HUES64 (cell line): ENCODE measurements around the gene SYNGAP1.
A peak's percentile ranks its signal among the peaks of the same experiment; 100 is the strongest.

Source experiments
- H3K27ac ChIP-seq: 2 replicates; pipeline ENCODE4 v1.7.0; 2013; ENCODE audit warnings: low read depth, low read length, inconsistent platforms
- H3K27me3 ChIP-seq: 2 replicates; pipeline ENCODE4 v1.6.1; 2013; ENCODE audit warnings: mild to moderate bottlenecking, low read length; ENCODE audit not compliant: insufficient read depth
- H3K36me3 ChIP-seq: 2 replicates; pipeline ENCODE4 v1.6.1; 2013; ENCODE audit warnings: mild to moderate bottlenecking, low read length; ENCODE audit not compliant: insufficient read depth
- H3K4me1 ChIP-seq: 2 replicates; pipeline ENCODE4 v1.6.1; 2013; ENCODE audit warnings: mild to moderate bottlenecking, low read length, moderate library complexity; ENCODE audit not compliant: insufficient read depth
- H3K4me3 ChIP-seq: 2 replicates; pipeline ENCODE4 v1.5.1; 2013; ENCODE audit warnings: mild to moderate bottlenecking, low read length, moderate library complexity
- H3K9ac ChIP-seq: 2 replicates; pipeline ENCODE4 v1.6.1; 2013; ENCODE audit warnings: mild to moderate bottlenecking, low read depth, low read length
- H3K9me3 ChIP-seq: 2 replicates; pipeline ENCODE4 v1.6.1; 2013; ENCODE audit warnings: low read depth, low read length; ENCODE audit not compliant: insufficient read depth
- WGBS: fragments of 150-250, 120-280 bp; methylation state at CpG from one replicate; pipeline ENCODE4 v1.1.7; 2013; ENCODE audit warnings: missing lambda C conversion rate; 5-methylcytosine and 5-hydroxymethylcytosine counted together

The SYNGAP1 gene

GRCh38 chr6:33443619-33444504 lies 24.0 kb downstream of the SYNGAP1 start:
- WGBS = 97% methylated on average over 18 of the region's 18 CpGs
- no peak overlapping the region for H3K4me3 ChIP-seq
- no peak overlapping the region for H3K27ac ChIP-seq
- no peaks in the 10 kb centered on the region for H3K27me3 ChIP-seq
- H3K4me1 ChIP-seq = no peaks in the 10 kb centered on the region
- peaks cover 95% of the 10 kb centered on the region for H3K36me3 ChIP-seq
- no peaks in the 10 kb centered on the region for H3K9me3 ChIP-seq
- no peak overlapping the region for H3K9ac ChIP-seq

GRCh38 chr6:33445119-33445603 lies 25.3 kb downstream of the SYNGAP1 start:
- no peak overlapping the region for H3K4me3 ChIP-seq
- no peak overlapping the region for H3K27ac ChIP-seq
- H3K9ac ChIP-seq = no peak overlapping the region
- WGBS = 98% methylated on average over 2 of the region's 3 CpGs
- no peaks in the 10 kb centered on the region for H3K4me1 ChIP-seq
- H3K9me3 ChIP-seq = no peaks in the 10 kb centered on the region
- H3K36me3 ChIP-seq = peaks cover 97% of the 10 kb centered on the region
- no peaks in the 10 kb centered on the region for H3K27me3 ChIP-seq

DNA sequence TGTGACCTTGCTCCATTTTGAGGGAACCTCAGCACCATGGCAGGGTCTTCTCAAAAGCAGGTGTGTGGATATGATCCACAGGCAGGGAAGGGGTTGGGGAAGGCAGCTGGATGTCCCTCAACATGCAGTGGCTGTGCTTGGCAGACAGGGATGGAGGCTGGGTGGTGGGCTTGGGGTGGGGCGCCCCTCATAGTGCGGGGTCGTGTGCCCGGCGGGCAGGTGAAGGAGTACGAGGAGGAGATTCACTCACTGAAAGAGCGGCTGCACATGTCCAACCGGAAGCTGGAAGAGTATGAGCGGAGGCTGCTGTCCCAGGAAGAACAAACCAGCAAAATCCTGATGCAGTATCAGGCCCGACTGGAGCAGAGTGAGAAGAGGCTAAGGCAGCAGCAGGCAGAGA lies 26.5 kb downstream of the SYNGAP1 start:
- no peaks in the 10 kb centered on the region for H3K4me1 ChIP-seq
- WGBS = 94% methylated on average over 10 of the region's 10 CpGs
- peaks cover 94% of the 10 kb centered on the region for H3K36me3 ChIP-seq
- no peak overlapping the region for H3K9ac ChIP-seq
- H3K9me3 ChIP-seq = no peaks in the 10 kb centered on the region
- H3K4me3 ChIP-seq = no peak overlapping the region
- no peak overlapping the region for H3K27ac ChIP-seq
- H3K27me3 ChIP-seq = no peaks in the 10 kb centered on the region

DNA sequence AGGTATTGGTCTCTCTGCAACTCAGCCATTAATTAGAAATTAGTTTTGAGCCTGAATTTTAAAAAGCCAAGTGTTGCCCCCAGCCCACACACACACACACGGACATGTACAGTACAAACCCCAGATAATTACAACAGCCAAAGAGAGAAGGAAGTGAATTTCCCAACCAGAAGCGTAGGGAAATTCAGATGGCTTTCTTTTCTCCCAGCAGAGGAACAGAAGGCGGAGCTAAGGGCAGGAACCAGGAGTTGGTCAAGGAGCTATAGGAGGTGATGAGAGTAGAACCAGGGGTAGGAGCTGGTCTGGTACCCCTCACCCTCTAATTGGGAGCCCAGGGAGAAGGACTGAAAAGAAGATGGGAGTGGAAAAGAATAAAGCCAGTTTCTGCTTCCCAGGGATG lies 30.6 kb downstream of the SYNGAP1 start:
- Histone ChIP-seq H3K9me3 (no peaks in the 10 kb centered on the region), H3K27ac (no peak overlapping the region), H3K4me3 (no peak overlapping the region), H3K27me3 (no peaks in the 10 kb centered on the region), H3K9ac (no peak overlapping the region), H3K36me3 (peaks cover 63% of the 10 kb centered on the region), H3K4me1 (no peaks in the 10 kb centered on the region)
- WGBS = 95% methylated on average over 3 of the region's 3 CpGs

GRCh38 chr6:33451606-33452005 lies 31.7 kb downstream of the SYNGAP1 start:
- no peaks in the 10 kb centered on the region for H3K27me3 ChIP-seq
- H3K27ac ChIP-seq = no peak overlapping the region
- H3K4me3 ChIP-seq = no peak overlapping the region
- no peaks in the 10 kb centered on the region for H3K9me3 ChIP-seq
- H3K36me3 ChIP-seq = peaks cover 63% of the 10 kb centered on the region
- H3K9ac ChIP-seq = no peak overlapping the region
- WGBS = 97% methylated on average over 15 of the region's 15 CpGs
- H3K4me1 ChIP-seq = no peaks in the 10 kb centered on the region

- Histone ChIP-seq H3K9me3 (no peaks in the 10 kb centered on the region), H3K4me1 (no peaks in the 10 kb centered on the region), H3K27ac (no peak overlapping the region), H3K36me3 (peaks cover 63% of the 10 kb centered on the region), H3K4me3 (no peak overlapping the region), H3K27me3 (no peaks in the 10 kb centered on the region), H3K9ac (no peak overlapping the region)
- WGBS = no CpG with 5 or more reads among the region's 4 CpGs
Measured at GRCh38 chr6:33452496-33452895, 32.6 kb downstream of the SYNGAP1 start.

DNA sequence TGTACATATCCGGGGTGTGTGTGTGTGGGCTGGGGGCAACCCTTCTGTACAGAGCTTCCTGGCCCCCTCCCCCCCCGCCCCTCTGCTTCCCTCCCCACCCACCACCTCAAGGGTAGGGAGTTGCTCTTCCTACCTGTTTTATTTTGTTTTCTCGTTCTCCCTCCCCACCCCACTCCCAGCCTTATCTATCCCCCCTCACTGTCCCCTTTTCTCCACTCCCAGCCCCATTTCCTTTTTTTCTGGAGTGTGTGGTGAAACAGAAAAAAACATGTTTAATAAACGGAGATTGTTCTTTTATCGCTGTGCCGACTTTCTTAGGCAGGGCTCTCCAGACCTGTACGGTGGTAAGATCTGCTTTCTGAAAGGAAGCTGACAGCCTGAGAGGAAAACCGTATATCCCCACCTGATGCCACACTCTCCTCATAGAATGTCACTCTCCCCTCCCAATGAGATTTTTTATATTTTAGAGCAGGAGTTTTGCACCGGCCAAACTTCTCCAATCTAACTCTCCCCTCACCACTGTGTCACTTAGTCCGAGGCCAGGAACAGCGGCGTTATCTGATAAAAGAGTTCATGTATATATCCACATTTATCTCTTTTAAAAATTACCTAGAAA lies 33.6 kb downstream of the SYNGAP1 start:
- WGBS = 56% methylated on average over 5 of the region's 12 CpGs
- Histone ChIP-seq H3K27ac (peak overlapping the region; percentile 55), H3K27me3 (no peaks in the 10 kb centered on the region), H3K36me3 (peaks cover 54% of the 10 kb centered on the region), H3K9ac (peak overlapping the region; percentile 71), H3K4me3 (peak overlapping the region; percentile 82), H3K9me3 (no peaks in the 10 kb centered on the region), H3K4me1 (no peaks in the 10 kb centered on the region)

GRCh38 chr6:33454009-33454946 lies 34.4 kb downstream of the SYNGAP1 start, which contains the start of gene ZBTB9:
TSS of gene ZBTB9 (plus strand) at chr6:33454576. CDS start at chr6:33455101, 525 bp downstream.
- WGBS = under 1% methylated on average over 65 of the region's 65 CpGs
- H3K4me1 ChIP-seq = no peaks in the 10 kb centered on the region
- no peaks in the 10 kb centered on the region for H3K9me3 ChIP-seq
- peaks cover 47% of the 10 kb centered on the region for H3K36me3 ChIP-seq
- peak within 1 kb of the TSS; percentile 55 for H3K27ac ChIP-seq
- no peaks in the 10 kb centered on the region for H3K27me3 ChIP-seq
- peak within 1 kb of the TSS; percentile 81 for H3K9ac ChIP-seq
- H3K4me3 ChIP-seq = peak within 1 kb of the TSS; percentile 82

DNA sequence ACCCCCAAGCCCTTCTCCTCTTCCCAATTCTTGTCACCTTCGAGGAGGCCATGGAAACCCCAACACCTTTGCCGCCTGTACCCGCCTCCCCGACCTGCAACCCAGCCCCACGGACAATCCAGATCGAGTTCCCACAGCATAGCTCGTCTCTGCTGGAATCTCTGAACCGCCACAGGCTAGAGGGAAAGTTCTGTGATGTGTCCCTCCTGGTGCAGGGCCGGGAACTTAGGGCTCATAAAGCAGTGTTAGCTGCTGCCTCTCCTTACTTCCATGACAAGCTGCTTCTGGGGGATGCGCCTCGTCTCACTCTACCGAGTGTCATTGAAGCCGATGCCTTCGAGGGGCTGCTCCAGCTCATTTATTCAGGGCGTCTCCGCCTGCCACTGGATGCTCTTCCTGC lies 35.2 kb downstream of the SYNGAP1 start:
- no peaks in the 10 kb centered on the region for H3K27me3 ChIP-seq
- H3K36me3 ChIP-seq = peaks cover 39% of the 10 kb centered on the region
- 0 out of 2 replicates have a peak overlapping the region, but pooled peaks have one; percentile 50 for H3K27ac ChIP-seq
- H3K9ac ChIP-seq = peak overlapping the region; percentile 81
- H3K4me1 ChIP-seq = no peaks in the 10 kb centered on the region
- 56% methylated on average over 16 of the region's 16 CpGs for WGBS
- H3K9me3 ChIP-seq = no peaks in the 10 kb centered on the region
- H3K4me3 ChIP-seq = peak overlapping the region; percentile 82

DNA sequence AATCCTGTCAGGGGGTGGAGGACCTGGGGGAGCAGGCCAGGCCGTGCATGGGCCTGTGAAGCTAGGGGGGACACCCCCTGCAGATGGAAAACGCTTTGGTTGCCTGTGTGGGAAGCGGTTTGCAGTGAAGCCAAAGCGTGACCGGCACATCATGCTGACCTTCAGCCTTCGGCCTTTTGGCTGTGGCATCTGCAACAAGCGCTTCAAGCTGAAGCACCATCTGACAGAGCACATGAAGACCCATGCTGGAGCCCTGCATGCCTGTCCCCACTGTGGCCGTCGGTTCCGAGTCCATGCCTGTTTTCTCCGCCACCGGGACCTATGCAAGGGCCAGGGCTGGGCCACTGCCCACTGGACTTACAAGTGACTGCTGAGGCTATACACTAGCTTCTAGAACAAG lies 36.3 kb downstream of the SYNGAP1 start:
- no peak overlapping the region for H3K27ac ChIP-seq
- 96% methylated on average over 12 of the region's 12 CpGs for WGBS
- H3K4me3 ChIP-seq = no peak overlapping the region
- H3K9me3 ChIP-seq = no peaks in the 10 kb centered on the region
- H3K27me3 ChIP-seq = no peaks in the 10 kb centered on the region
- peaks cover 29% of the 10 kb centered on the region for H3K36me3 ChIP-seq
- no peaks in the 10 kb centered on the region for H3K4me1 ChIP-seq
- H3K9ac ChIP-seq = no peak overlapping the region
